Subcutaneous adipose tissue (tissue), 4 donors: ENCODE results near the gene EML5. TPM values are rescaled to one million over a fixed set of nuclear protein-coding genes. Genes with fewer than 3 reads are reported as not detected.

Experiments
- CTCF ChIP-seq: fragments of 450-650 bp; IDR thresholded peaks from one replicate; pipeline ENCODE4 v1.5.1; 2016; ENCODE audit warnings: low read depth, mild to moderate bottlenecking, control low read depth, antibody characterized with exemption, moderate library complexity
- total RNA-seq, 4 donors: library from RNA; depleted of rRNA; stranded (reverse); fragments of >200 nt; gene quantifications; one replicate each; pipeline ENCODE4 v1.1.0, GENCODE V29; 2016

EML5 gene
- 1 to 10 TPM in 1 of 4 donors, under 1 TPM in 3; 0.19 to 1.1 (median 0.33) TPM for total RNA-seq

GRCh38 chr14:88792473-88793258, at the start of gene EML5:
EML5 (minus strand) TSS chr14:88792953; CDS start chr14:88792503, 450 bp downstream.
- TF ChIP-seq CTCF: no peak

GRCh38 chr14:88842414-88842813, 49.7 kb upstream of the EML5 start:
- TF ChIP-seq CTCF: no peak

GRCh38 chr14:88841741-88842140, 49.0 kb upstream of the EML5 start:
- no peak for TF ChIP-seq CTCF

- TF ChIP-seq CTCF: no peak
These were observed 48.2 kb upstream of the EML5 start for GRCh38 chr14:88840926-88841325.

- no peak for TF ChIP-seq CTCF
These were observed 45.3 kb upstream of the EML5 start for GRCh38 chr14:88838015-88838414.

GRCh38 chr14:88837495-88837894, 44.7 kb upstream of the EML5 start:
- TF ChIP-seq CTCF: no peak

GRCh38 chr14:88835661-88836060, 42.9 kb upstream of the EML5 start:
- TF ChIP-seq CTCF: no peak
